MM.1S (cell line): ENCODE data around the gene TIMM17A.

Experiments used
- DNase-seq: peaks from one replicate; pipeline ENCODE4 v3.0.0-alpha.2; 2015
- H2AFZ ChIP-seq: fragments of 300-600 bp; sonication (generic); 2 replicates; pipeline ENCODE4 v1.6.0; 2016; ENCODE audit warnings: antibody characterized with exemption, low read length
- H3F3A ChIP-seq: fragments of 300-600 bp; sonication (generic); 2 replicates; pipeline ENCODE4 v1.6.1; 2016; ENCODE audit warnings: mild to moderate bottlenecking, antibody characterized with exemption, low read length, moderate library complexity, mixed read lengths; ENCODE audit not compliant: insufficient read depth
- H3K27ac ChIP-seq: fragments of 300-600 bp; sonication (generic); 2 replicates; pipeline ENCODE4 v1.5.1; 2016; ENCODE audit warnings: mild to moderate bottlenecking, low read length
- H3K27me3 ChIP-seq: fragments of 300-600 bp; sonication (generic); replicated peaks from 2 replicates; pipeline ENCODE4 v1.6.0; 2016; ENCODE audit warnings: low read length; ENCODE audit not compliant: insufficient read depth
- H3K36me3 ChIP-seq: fragments of 300-600 bp; sonication (generic); replicated peaks from 2 replicates; pipeline ENCODE4 v1.6.1; 2016; ENCODE audit warnings: mild to moderate bottlenecking, low read length, mixed read lengths; ENCODE audit not compliant: insufficient read depth
- H3K4me1 ChIP-seq: fragments of 300-600 bp; sonication (generic); 2 replicates; pipeline ENCODE4 v1.6.1; 2016; ENCODE audit warnings: low read length, mixed read lengths
- H3K4me2 ChIP-seq: fragments of 300-600 bp; sonication (generic); 2 replicates; pipeline ENCODE4 v1.6.0; 2016; ENCODE audit warnings: low read depth, low read length
- H3K4me3 ChIP-seq: fragments of 300-600 bp; sonication (generic); 2 replicates; pipeline ENCODE4 v1.5.1; 2016; ENCODE audit warnings: low read length, mixed read lengths
- H3K79me2 ChIP-seq: fragments of 300-600 bp; sonication (generic); 2 replicates; pipeline ENCODE4 v1.6.1; 2016; ENCODE audit warnings: mixed run types, low read length, mixed read lengths
- H3K9ac ChIP-seq: fragments of 300-600 bp; sonication (generic); 2 replicates; pipeline ENCODE4 v1.6.1; 2016; ENCODE audit warnings: low read length, mixed read lengths
- H3K9me2 ChIP-seq: fragments of 300-600 bp; sonication (generic); replicated peaks from 2 replicates; pipeline ENCODE4 v1.6.1; 2016; ENCODE audit warnings: mild to moderate bottlenecking, low read length, mixed read lengths; ENCODE audit not compliant: insufficient read depth
- H3K9me3 ChIP-seq: fragments of 300-600 bp; sonication (generic); replicated peaks from 2 replicates; pipeline ENCODE4 v1.6.1; 2016; ENCODE audit warnings: mild to moderate bottlenecking, low read length, mixed read lengths; ENCODE audit not compliant: insufficient read depth
- H4K20me1 ChIP-seq: fragments of 300-600 bp; sonication (generic); 2 replicates; pipeline ENCODE4 v1.6.1; 2016; ENCODE audit warnings: mild to moderate bottlenecking, low read length, moderate library complexity, mixed read lengths; ENCODE audit not compliant: insufficient read depth
- EZH2 ChIP-seq: fragments of 300-600 bp; sonication (generic); optimal IDR thresholded peaks from 2 replicates; pipeline ENCODE3; 2017; ENCODE audit warnings: low read depth, mild to moderate bottlenecking, antibody characterized with exemption, low read length, mixed read lengths
- EZH2phosphoT487 ChIP-seq: fragments of 300-600 bp; sonication (generic); IDR thresholded peaks from 2 replicates; pipeline ENCODE4 v1.6.1; 2018; ENCODE audit warnings: antibody characterized with exemption, low read length
- TF ChIP-seq, protein P1 (sequence below): fragments of 300-600 bp; sonication (generic); IDR thresholded peaks from 2 replicates; pipeline ENCODE4 v1.5.1; 2016; ENCODE audit warnings: antibody characterized with exemption, low read length, mixed read lengths

The TIMM17A gene

DNA sequence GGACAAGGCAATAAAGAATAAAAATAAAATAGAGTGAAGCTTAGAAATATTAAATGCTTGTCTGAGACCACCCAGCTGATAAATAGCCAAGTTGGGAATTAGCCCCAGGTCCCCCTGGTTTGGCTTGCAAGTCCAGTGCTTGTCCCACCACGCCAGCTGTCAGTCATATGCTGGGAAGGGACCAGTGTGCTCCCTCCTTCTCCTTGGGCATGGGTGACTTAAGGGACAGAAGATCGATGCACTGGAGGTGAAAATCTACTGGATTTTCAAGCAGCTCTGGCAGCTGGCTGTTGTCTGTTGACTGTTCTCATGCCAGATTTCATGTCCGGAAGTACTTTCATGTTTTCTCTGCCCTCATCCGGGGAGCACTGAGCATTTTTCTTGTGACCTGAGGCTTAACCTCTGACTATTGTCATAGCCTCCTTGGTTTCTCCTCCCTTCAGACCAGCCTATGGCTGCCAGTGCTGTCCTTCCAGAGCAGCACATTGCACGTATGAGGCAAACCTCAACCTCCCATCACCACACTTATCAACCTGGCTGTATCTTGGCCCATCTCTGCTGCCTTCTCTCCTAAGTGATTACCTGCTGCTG, 21.4 kb upstream of the TIMM17A start:
- no peak overlapping the region for H3K4me2 ChIP-seq
- H3K4me1 ChIP-seq, result no peaks in the 10 kb centered on the region
- no peaks in the 10 kb centered on the region for H3K9me2 ChIP-seq
- no peaks in the 10 kb centered on the region for H3F3A ChIP-seq
- TF ChIP-seq EZH2phosphoT487 (no peak), EZH2 (no peak)
- TF ChIP-seq, protein P1, sequence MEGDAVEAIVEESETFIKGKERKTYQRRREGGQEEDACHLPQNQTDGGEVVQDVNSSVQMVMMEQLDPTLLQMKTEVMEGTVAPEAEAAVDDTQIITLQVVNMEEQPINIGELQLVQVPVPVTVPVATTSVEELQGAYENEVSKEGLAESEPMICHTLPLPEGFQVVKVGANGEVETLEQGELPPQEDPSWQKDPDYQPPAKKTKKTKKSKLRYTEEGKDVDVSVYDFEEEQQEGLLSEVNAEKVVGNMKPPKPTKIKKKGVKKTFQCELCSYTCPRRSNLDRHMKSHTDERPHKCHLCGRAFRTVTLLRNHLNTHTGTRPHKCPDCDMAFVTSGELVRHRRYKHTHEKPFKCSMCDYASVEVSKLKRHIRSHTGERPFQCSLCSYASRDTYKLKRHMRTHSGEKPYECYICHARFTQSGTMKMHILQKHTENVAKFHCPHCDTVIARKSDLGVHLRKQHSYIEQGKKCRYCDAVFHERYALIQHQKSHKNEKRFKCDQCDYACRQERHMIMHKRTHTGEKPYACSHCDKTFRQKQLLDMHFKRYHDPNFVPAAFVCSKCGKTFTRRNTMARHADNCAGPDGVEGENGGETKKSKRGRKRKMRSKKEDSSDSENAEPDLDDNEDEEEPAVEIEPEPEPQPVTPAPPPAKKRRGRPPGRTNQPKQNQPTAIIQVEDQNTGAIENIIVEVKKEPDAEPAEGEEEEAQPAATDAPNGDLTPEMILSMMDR, result no peak
- H3K9ac ChIP-seq, result no peak overlapping the region
- DNase-seq, result no peak
- H4K20me1 ChIP-seq, result no peaks in the 10 kb centered on the region
- no peaks in the 10 kb centered on the region for H3K9me3 ChIP-seq
- no peak overlapping the region for H2AFZ ChIP-seq
- no peak overlapping the region for H3K27ac ChIP-seq
- H3K36me3 ChIP-seq, result no peaks in the 10 kb centered on the region
- H3K79me2 ChIP-seq, result no peaks in the 10 kb centered on the region
- no peak overlapping the region for H3K4me3 ChIP-seq
- no peaks in the 10 kb centered on the region for H3K27me3 ChIP-seq

DNA sequence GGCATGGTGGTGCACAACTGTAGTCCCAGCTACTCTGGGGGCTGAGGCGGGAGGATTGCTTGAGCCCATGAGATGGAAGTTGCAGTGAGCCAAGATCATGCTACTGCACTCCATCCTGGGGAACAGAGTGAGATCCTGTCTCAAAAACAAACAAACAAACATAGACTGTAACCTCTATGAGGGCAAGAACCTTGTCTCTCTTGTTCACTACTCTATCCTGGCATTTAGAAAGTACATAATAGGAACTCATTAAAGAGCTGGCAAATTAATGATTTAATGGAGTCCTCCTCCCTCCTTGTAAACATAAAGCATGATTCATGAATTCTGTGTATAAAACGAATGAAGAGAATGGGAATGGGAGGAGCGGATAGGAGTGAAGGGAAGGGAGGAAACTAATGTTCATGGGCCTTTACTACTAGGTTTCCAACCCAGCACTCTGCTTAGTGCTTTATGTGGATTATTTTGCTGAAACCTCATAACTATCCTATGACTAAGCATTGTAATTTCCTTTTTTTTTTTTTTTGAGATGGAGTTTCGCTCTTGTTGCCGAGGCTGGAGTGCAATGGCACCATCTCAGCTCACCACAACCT, 17.6 kb upstream of the TIMM17A start:
- Histone ChIP-seq H3K4me3 (no peak overlapping the region), H3K4me2 (no peak overlapping the region), H3K36me3 (no peaks in the 10 kb centered on the region), H3K27ac (no peak overlapping the region), H2AFZ (no peak overlapping the region), H3K9me2 (no peaks in the 10 kb centered on the region), H3K79me2 (no peaks in the 10 kb centered on the region), H3K4me1 (no peaks in the 10 kb centered on the region), H4K20me1 (no peaks in the 10 kb centered on the region), H3K9ac (no peak overlapping the region), H3F3A (no peaks in the 10 kb centered on the region), H3K27me3 (no peaks in the 10 kb centered on the region), H3K9me3 (no peaks in the 10 kb centered on the region)
- TF ChIP-seq, protein P1, result no peak
- TF ChIP-seq EZH2phosphoT487, result no peak
- TF ChIP-seq EZH2, result no peak
- no peak for DNase-seq

GRCh38 chr1:201938440-201939035, 16.8 kb upstream of the TIMM17A start:
- no peaks in the 10 kb centered on the region for H3K9me2 ChIP-seq
- no peak for TF ChIP-seq EZH2
- TF ChIP-seq, protein P1, result no peak
- no peak for TF ChIP-seq EZH2phosphoT487
- H3K9me3 ChIP-seq, result no peaks in the 10 kb centered on the region
- no peaks in the 10 kb centered on the region for H3K4me1 ChIP-seq
- no peaks in the 10 kb centered on the region for H3F3A ChIP-seq
- H3K4me3 ChIP-seq, result no peak overlapping the region
- H4K20me1 ChIP-seq, result no peaks in the 10 kb centered on the region
- H3K9ac ChIP-seq, result no peak overlapping the region
- no peaks in the 10 kb centered on the region for H3K79me2 ChIP-seq
- H3K36me3 ChIP-seq, result no peaks in the 10 kb centered on the region
- H2AFZ ChIP-seq, result no peak overlapping the region
- no peak for DNase-seq
- H3K4me2 ChIP-seq, result no peak overlapping the region
- H3K27ac ChIP-seq, result no peak overlapping the region
- no peaks in the 10 kb centered on the region for H3K27me3 ChIP-seq
